Activated naive CD4-positive, alpha-beta T cell treated with anti-CD3 and anti-CD28 coated beads, Interleukin-2, amount 10 ng/mL, durations not matched to agents 7 days and 5 days (primary cell): ENCODE measurements around the gene HYI.
"Not testable (repeated sequence)": the region's sequence is repeated elsewhere in the genome, so short reads cannot be mapped to it uniquely, and the experiment has no call there.

Source experiments
- CTCF ChIA-PET: fragments of 350-600 bp; sonication (Branson Sonifier 250); formaldehyde crosslinking; loops from one replicate; lab custom pipeline; 2021; ENCODE audit warnings: antibody characterized with exemption; lab: Charles Lee
- DNase-seq: peaks from one replicate; pipeline ENCODE4 v3.0.0-alpha.2; 2020
- H3K27ac Mint-ChIP-seq: one replicate; pipeline ENCODE4 v1.8.0; 2021; ENCODE audit warnings: mild to moderate bottlenecking, moderate library complexity, mixed read lengths
- H3K27me3 Mint-ChIP-seq: one replicate; pipeline ENCODE4 v1.8.0; 2021; ENCODE audit warnings: mild to moderate bottlenecking, mixed read lengths
- H3K36me3 Mint-ChIP-seq: one replicate; pipeline ENCODE4 v1.8.0; 2021; ENCODE audit warnings: mixed read lengths
- H3K4me1 Mint-ChIP-seq: one replicate; pipeline ENCODE4 v1.8.0; 2021; ENCODE audit warnings: mixed read lengths
- H3K4me3 Mint-ChIP-seq: one replicate; pipeline ENCODE4 v1.8.0; 2021; ENCODE audit warnings: mild to moderate bottlenecking, moderate library complexity, mixed read lengths
- H3K9me3 Mint-ChIP-seq: one replicate; pipeline ENCODE4 v1.8.0; 2021; ENCODE audit warnings: mixed read lengths

Gene HYI

DNA sequence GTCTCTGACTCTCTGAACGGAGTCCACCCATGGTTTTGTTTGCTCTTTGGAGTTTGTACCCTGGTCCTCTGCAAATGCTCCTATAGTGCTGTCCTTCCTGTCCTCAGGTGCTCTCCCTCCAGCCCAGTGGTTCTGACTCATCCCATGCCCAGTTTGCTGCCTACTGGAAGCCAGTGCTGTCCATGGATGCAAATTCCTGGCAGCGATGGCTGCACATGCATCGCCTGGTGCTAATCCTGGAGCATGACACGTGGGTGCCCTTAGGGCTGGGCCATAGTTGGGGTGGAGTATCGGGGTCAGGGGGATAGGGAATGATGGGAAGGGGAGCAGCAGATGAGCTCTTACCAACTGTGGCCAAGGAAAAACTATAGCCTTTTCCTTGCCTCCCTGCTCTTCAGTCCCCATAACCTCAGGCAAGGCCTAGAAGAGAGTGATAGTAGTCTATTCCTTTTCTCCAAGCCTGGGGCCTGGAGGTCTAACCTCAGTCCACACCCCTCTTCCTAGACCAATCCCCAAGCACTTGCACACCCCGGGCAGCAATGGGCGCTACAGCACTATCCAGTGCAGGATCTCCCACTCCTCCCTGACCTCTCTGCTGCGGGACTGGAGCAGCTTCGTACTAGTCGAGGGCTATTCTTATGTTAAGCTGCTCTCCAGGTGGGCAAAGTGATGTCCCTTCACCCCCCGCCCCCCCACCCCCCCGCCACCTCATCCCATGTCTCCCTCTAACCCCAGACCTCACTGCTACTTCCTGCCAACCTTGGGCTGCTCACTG, 31.6 kb downstream of the HYI start:
- no peaks in the 10 kb centered on the region for H3K4me1 Mint-ChIP-seq
- no peaks in the 10 kb centered on the region for H3K27me3 Mint-ChIP-seq
- H3K4me3 Mint-ChIP-seq: no peak overlapping the region
- peaks cover 42% of the 10 kb centered on the region for H3K36me3 Mint-ChIP-seq
- CTCF ChIA-PET: no interaction called here
- H3K27ac Mint-ChIP-seq: no peak overlapping the region
- no peaks in the 10 kb centered on the region for H3K9me3 Mint-ChIP-seq
- no peak for DNase-seq

DNA sequence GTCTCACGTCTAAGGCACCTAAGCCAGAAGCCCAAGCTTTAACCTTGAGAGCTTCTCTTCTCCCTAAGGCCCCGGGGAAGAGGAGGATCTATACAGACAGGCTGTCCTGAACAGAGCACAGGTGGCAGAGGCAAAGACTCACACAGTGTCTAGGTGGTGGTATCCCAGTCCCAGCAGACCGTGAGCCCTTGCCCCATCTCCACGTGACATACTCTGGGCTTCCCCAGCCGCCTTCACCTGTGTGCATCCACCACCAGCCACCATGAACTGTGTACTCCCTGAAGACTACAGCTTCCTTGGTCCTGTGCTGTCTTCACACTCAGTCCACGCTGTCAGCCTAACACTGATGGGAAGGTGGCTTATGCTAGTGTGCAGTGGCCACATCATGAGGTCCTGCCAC, 32.3 kb downstream of the HYI start:
- CTCF ChIA-PET: no interaction called here
- no peaks in the 10 kb centered on the region for H3K4me1 Mint-ChIP-seq

DNA sequence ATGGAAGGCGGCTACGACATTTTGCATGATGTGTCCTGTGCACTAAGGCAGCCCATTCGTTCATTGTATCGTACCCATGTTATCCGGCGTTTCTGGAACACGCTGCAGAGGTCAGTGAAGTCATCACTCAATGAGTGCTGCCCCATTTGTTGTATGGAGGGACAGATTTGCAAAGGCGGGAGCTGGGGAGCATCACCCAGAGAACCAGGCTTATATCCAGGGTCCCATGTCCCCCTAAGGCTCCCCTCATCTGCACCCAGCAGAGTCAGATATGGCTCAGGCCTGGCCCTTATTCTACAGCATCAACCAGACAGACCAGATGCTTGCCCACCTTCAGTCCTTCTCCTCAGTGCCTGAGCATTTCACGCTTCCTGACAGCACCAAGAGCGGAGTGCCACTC, 32.9 kb downstream of the HYI start:
- Mint-ChIP-seq H3K4me1 (no peaks in the 10 kb centered on the region), H3K4me3 (no peak overlapping the region), H3K27me3 (no peaks in the 10 kb centered on the region), H3K27ac (no peak overlapping the region), H3K36me3 (peaks cover 34% of the 10 kb centered on the region), H3K9me3 (no peaks in the 10 kb centered on the region)
- CTCF ChIA-PET: no interaction called here
- DNase-seq: no peak

More for the DNA sequence above, 32.3 kb downstream of the HYI start:
- DNase-seq: no peak
- H3K27me3 Mint-ChIP-seq: no peaks in the 10 kb centered on the region
- no peak overlapping the region for H3K4me3 Mint-ChIP-seq
- H3K27ac Mint-ChIP-seq: no peak overlapping the region
- peaks cover 36% of the 10 kb centered on the region for H3K36me3 Mint-ChIP-seq
- no peaks in the 10 kb centered on the region for H3K9me3 Mint-ChIP-seq

DNA sequence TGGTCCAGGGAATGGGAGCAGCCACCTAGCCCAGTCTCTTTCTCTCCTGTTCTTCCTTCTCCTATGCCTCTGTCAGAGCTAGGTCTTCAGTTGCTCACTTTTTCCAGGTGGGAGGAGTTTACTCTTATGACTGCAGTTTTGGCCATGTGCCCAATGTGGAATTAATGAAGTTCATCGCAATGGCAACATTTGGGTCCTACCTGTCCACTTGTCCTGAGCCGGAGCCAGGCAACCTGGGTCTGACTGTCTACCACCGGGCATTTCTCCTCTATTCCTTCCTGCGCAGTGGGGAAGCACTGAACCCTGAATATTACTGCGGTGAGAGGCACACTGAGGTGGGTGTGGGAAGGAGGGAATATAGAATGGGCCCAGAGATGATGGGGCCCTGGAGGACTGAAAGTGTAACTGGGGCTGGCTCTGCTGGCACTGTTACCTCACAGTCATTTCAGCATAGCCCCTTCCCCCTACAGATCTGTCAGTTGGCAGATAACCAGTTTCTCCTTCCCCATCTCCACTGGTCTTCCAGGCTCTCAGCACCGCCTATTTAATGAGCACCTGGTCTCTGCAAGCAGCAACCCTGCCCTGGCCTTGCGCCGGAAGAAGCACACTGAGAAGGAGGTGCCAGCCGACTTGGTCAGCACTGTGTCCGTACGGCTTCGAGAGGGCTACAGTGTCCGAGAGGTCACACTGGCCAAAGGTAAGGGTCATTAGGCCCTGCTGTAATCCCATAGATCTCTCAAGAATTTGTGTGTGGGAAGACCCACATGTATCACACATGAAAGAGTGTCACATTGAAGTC, 33.9 kb downstream of the HYI start:
- Mint-ChIP-seq H3K27ac (no peak overlapping the region), H3K4me3 (no peak overlapping the region), H3K4me1 (no peaks in the 10 kb centered on the region), H3K9me3 (no peaks in the 10 kb centered on the region), H3K36me3 (peaks cover 36% of the 10 kb centered on the region), H3K27me3 (no peaks in the 10 kb centered on the region)
- no peak for DNase-seq
- CTCF ChIA-PET: interaction anchor here (0.6 to 1.9 kb wide), 2 partner anchors 73 to 193 kb away, joined by 3 to 5 read pairs; no protein-coding TSS in a partner anchor

DNA sequence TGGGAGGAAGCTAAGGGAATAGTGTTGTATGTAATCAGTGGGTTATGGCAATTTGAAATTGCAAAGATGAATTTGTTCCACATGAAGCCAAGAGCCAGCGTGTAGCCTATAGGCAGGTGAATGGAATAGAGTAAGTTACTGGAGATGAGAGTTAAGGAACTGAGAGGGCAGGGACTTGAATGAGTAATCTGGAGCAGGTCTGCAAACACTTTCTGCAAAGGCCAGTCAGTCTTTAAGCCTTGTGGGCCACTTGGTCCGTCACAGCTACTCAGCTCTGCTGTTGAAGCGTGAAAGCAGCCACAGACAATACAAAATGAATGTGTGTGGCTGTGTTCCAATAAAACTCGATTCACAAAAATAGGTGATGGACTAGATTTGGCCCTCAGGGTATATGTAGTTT, 34.9 kb downstream of the HYI start:
- no peak for DNase-seq
- no peaks in the 10 kb centered on the region for H3K27me3 Mint-ChIP-seq
- H3K36me3 Mint-ChIP-seq: peaks cover 35% of the 10 kb centered on the region
- H3K27ac Mint-ChIP-seq: no peak overlapping the region
- H3K9me3 Mint-ChIP-seq: no peaks in the 10 kb centered on the region
- H3K4me1 Mint-ChIP-seq: no peaks in the 10 kb centered on the region
- no peak overlapping the region for H3K4me3 Mint-ChIP-seq
- CTCF ChIA-PET: interaction anchor here (1.9 kb wide), 1 partner anchor 192 kb away, joined by 5 read pairs; no protein-coding TSS in a partner anchor

DNA sequence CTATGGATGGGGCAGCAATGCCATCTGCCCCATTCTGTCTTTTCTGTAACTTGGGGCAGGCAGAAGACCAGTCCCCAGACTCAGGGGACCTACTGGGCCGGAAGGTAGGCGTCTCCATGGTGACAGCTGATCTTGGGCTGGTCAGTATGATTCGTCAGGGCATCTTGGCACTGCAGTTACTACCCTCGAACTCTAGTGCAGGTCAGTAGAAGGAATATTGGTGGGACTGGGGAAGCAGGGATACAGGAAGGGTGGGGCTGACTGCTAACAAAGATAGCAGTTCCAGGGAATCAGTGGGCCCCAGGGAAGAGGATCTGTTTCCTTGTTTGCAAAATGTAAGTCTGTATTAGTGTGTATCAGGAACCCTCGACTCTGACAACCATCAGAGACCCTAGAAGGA, 37.8 kb downstream of the HYI start:
- DNase-seq: no peak
- peaks cover 24% of the 10 kb centered on the region for H3K36me3 Mint-ChIP-seq
- no peaks in the 10 kb centered on the region for H3K27me3 Mint-ChIP-seq
- CTCF ChIA-PET: interaction anchor here (1.2 to 4.8 kb wide), 6 partner anchors 9 to 188 kb away, joined by 3 to 73 read pairs (median 6); no protein-coding TSS in a partner anchor
- H3K27ac Mint-ChIP-seq: no peak overlapping the region
- no peak overlapping the region for H3K4me3 Mint-ChIP-seq
- no peaks in the 10 kb centered on the region for H3K4me1 Mint-ChIP-seq
- no peaks in the 10 kb centered on the region for H3K9me3 Mint-ChIP-seq

DNA sequence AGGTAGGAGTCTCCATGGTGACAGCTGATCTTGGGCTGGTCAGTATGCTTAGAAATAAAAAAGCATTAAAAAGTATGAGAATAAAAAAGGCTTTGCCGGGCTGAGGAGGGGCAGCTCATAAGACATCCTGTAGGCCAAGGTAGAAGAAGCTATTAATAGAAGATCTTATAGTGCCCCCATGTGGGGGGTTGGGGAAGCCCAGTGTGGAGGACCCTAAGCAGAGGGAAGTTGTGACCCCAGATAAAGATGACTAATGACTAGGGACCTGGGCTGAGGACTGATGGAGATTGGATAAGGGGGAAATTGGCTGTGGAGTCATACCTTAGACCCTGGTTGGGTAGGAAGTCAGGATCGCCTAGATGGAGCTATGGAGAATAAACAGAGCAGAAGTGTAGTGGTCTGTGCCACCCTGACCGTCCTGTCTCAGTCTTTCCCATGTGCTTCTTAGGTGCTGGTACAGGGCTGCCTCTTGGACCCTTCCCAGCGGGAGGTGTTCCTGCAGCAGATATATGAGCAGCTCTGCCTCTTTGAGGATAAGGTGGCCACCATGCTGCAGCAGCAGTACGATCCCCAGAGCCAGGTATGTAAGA, 39.0 kb downstream of the HYI start:
- DNase-seq: peak; percentile 73
- peaks cover 20% of the 10 kb centered on the region for H3K36me3 Mint-ChIP-seq
- H3K4me1 Mint-ChIP-seq: no peaks in the 10 kb centered on the region
- H3K27ac Mint-ChIP-seq: peak overlapping the region; percentile 44
- CTCF ChIA-PET: interaction anchor here (0.7 to 4.8 kb wide), 22 partner anchors 8 to 502 kb away, joined by 3 to 73 read pairs (median 4); partner anchors contain the start of genes ELOVL1, MED8 and SZT2
- H3K9me3 Mint-ChIP-seq: no peaks in the 10 kb centered on the region
- no peak overlapping the region for H3K4me3 Mint-ChIP-seq
- H3K27me3 Mint-ChIP-seq: no peaks in the 10 kb centered on the region

DNA sequence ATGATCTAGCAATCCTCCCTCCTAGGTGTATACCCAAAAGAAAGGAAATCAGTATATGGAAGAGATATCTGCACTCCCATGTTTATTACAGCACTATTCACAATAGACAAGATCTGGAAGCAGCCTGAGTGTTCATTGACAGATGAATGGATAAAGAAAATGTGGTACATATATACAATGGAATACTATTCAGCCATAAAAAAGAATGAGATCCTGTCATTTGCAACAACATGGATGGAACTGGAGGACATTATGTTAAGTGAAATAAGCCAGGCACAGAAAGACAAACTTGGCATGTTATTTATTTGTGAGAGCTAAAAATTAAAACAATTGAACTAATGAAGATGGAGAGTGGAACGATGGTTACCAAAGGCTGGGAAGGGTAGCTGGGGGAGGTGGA, 40.3 kb downstream of the HYI start:
- H3K36me3 Mint-ChIP-seq: peaks cover 21% of the 10 kb centered on the region
- not testable (repeated sequence) for H3K27ac Mint-ChIP-seq, H3K4me1 Mint-ChIP-seq, H3K9me3 Mint-ChIP-seq, DNase-seq, H3K27me3 Mint-ChIP-seq, H3K4me3 Mint-ChIP-seq
- CTCF ChIA-PET: interaction anchor here (0.6 to 4.8 kb wide), 6 partner anchors 31 to 186 kb away, joined by 3 to 73 read pairs (median 12); no protein-coding TSS in a partner anchor

DNA sequence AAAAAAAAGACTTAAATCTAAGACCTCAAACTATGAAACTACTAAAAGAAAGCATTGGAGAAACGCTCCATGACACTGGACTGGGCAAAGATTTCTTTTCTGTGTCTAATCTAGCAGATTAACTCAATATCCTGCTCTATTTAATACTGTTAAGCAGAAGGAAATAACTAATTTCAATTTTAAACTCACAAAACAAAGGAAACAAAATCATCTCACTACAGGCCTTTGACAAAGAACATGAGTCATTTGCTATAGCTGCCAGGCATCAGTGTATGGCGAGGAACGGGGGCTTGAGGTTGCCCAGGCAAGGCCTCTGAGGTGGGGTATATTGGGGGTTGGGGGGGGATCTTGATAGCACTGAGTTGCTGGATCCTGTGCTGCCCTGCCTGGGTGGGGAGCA, 43.2 kb downstream of the HYI start:
- H3K9me3 Mint-ChIP-seq: no peaks in the 10 kb centered on the region
- CTCF ChIA-PET: interaction anchor here (4.8 kb wide), 1 partner anchor 171 kb away, joined by 57 read pairs; no protein-coding TSS in a partner anchor
- DNase-seq: no peak
- no peaks in the 10 kb centered on the region for H3K4me1 Mint-ChIP-seq
- H3K4me3 Mint-ChIP-seq: no peak overlapping the region
- no peaks in the 10 kb centered on the region for H3K27me3 Mint-ChIP-seq
- peaks cover 29% of the 10 kb centered on the region for H3K36me3 Mint-ChIP-seq
- H3K27ac Mint-ChIP-seq: no peak overlapping the region

DNA sequence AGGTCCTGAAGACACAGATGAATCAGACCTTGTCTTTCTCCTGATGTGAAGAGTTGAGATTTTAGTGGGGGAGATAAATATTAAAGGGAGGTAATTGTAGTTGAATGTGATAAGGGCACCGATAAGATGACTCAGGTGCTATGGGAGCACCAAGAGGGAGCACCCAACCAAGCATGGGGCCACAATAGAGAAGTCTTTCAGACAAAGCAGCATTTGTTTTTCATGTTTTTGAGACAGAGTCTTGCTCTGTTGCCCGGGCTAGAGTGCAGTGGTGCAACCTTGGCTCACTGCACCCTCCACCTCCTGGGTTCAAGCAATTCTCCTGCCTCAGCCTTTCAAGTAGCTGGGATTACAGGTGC, 47.9 kb downstream of the HYI start:
- Mint-ChIP-seq H3K9me3 (no peaks in the 10 kb centered on the region), H3K4me1 (no peaks in the 10 kb centered on the region), H3K27me3 (no peaks in the 10 kb centered on the region), H3K36me3 (peaks cover 32% of the 10 kb centered on the region), H3K27ac (no peak overlapping the region), H3K4me3 (no peak overlapping the region)
- CTCF ChIA-PET: interaction anchor here (1.2 kb wide), 1 partner anchor 9 kb away, joined by 3 read pairs; no protein-coding TSS in a partner anchor
- no peak for DNase-seq

DNA sequence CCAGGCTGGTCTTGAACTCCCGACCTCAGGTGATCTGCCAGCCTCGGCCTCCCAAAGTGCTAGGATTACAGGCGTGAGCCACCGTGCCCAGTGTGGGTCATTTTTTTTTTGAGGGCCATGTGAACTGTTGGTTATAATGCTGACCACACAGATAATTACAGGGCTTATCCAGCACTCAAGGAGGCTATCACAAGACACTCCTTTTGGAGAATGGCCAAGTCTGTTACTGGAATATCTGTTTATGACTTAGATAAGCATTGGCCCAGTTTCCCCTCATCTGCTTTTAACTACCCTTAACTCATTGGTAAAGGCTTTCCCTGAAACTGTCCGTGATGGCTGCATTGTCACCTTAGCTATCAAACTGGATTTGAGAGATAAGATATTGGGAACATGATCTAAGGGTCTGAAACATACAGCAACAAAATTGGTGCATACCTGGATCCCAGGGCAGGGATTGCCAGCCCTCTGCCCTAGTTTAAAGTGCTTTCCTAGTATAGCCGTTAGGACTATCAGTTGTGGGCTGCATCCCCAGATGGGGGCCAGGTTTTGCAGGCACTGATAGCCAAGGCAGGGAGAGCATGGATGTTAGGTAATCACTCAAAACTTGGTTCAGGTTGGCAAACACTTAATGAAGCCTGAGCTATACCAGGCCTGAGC, 48.4 kb downstream of the HYI start:
- DNase-seq: no peak
- H3K27me3 Mint-ChIP-seq: no peaks in the 10 kb centered on the region
- CTCF ChIA-PET: no interaction called here
- H3K4me3 Mint-ChIP-seq: no peak overlapping the region
- H3K4me1 Mint-ChIP-seq: no peaks in the 10 kb centered on the region
- no peaks in the 10 kb centered on the region for H3K9me3 Mint-ChIP-seq
- peaks cover 32% of the 10 kb centered on the region for H3K36me3 Mint-ChIP-seq
- H3K27ac Mint-ChIP-seq: no peak overlapping the region

DNA sequence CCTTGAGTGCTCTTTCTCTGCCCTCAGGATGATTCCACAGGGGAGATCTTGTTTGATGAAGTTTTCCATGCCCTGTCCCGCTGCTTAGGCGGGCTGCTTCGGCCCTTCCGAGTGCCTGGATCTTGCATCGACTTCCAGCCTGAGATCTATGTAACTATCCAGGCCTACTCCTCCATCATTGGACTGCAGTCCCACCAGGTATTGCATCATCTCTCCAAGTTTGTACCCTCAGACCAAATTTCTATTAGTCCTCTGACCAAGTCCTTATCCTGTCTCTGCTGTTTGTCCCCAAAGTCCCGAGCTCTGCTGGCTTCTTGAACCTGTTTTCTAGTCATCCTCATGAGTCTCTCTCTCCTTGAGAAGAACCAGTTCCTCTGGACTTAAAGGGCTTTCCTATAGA, 49.4 kb downstream of the HYI start:
- DNase-seq: no peak
- H3K27me3 Mint-ChIP-seq: no peaks in the 10 kb centered on the region
- H3K4me1 Mint-ChIP-seq: no peaks in the 10 kb centered on the region
- CTCF ChIA-PET: no interaction called here
- no peak overlapping the region for H3K27ac Mint-ChIP-seq
- H3K4me3 Mint-ChIP-seq: no peak overlapping the region
- no peaks in the 10 kb centered on the region for H3K9me3 Mint-ChIP-seq
- peaks cover 31% of the 10 kb centered on the region for H3K36me3 Mint-ChIP-seq

DNA sequence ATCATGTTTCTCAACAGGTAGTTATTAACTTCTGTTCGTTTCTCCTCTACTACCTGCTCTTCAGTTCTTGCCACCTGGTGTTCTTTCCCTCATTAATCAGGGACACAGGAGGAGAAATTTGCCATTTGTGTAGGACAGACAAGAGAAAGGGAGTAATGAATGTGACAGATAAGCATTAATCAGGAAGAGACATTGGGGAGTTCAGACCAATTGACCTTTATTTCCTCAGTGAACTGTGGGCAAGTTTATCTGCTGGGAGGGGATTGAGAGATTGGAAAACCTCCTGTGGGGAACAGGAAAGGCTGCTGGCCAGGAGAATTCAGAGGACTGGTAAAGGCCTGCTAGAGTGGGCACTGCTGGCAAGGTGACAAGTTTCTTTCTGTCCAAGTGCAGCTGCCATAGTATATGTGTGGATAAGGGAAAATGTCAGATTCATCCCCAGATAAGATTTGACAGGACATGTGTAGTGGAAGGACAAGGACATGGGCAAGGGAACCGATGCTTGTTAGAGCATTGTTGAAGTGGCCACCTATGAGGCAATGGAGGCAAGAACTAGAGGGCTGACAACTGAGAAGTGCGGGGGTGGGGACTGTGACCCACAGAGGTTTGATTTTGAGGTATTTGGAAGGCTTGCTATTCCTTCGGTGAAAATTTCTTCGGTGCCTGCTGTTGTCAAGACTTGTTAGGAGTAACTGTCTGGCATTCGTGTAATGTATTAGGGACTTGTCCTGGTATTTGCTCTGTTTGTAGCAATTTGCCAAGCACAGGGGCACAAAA, 51.5 kb downstream of the HYI start:
- H3K36me3 Mint-ChIP-seq: peaks cover 27% of the 10 kb centered on the region
- H3K27ac Mint-ChIP-seq: no peak overlapping the region
- H3K4me1 Mint-ChIP-seq: no peaks in the 10 kb centered on the region
- H3K27me3 Mint-ChIP-seq: no peaks in the 10 kb centered on the region
- no peak for DNase-seq
- no peaks in the 10 kb centered on the region for H3K9me3 Mint-ChIP-seq
- CTCF ChIA-PET: no interaction called here
- no peak overlapping the region for H3K4me3 Mint-ChIP-seq
